Measurements from ENCODE around the gene ZMIZ2. TPM values are rescaled to one million over a fixed set of nuclear protein-coding genes. Genes with fewer than 3 reads are reported as not detected.

Gene ZMIZ2
- polyA plus RNA-seq, 1 donor (not counting 4 experiments of a cell fraction or from before 2014, with no cell fraction given) = 3.2 TPM

DNA sequence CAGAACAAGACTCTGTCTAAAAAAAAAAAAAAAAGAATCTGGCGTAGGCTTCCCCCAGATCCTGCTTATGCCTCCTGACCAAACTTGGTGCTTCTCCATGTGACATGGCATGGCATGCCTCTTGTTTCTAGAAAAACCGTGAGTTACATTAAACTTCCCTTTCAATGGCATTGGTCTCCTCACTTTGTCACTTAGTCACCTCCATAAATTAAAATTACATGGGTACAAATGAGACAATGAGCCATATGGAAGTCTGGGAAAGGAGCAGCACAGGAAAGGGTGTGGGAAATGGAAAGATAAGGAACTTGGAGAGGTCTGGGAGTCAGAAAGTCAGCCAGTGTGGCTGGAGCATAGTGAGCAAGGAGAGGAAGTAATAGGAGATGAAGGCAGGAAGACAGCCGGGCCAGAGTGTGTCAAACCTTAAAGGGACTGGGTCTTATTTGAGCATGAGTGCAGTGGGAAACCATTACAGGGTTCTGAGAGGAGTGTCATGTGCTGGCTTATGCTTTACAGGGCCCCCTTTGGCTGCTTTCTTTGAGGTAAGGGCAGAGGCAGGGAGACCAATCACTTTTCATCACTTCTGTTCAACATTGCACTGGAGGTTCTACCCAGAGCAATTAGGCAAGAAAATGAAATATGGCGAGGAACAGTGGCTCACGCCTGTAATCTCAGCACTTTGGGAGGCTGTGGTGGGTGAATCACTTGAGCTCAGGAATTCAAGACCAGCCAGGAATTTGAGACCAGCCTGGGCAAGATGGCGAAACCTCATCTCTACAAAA lies 21.3 kb upstream of the ZMIZ2 start:
- TF ChIP-seq EZH2 (IDR thresholded peaks at IDR 0.05; ENCODE audit: low read length) = no peak
- TF ChIP-seq, protein P1, sequence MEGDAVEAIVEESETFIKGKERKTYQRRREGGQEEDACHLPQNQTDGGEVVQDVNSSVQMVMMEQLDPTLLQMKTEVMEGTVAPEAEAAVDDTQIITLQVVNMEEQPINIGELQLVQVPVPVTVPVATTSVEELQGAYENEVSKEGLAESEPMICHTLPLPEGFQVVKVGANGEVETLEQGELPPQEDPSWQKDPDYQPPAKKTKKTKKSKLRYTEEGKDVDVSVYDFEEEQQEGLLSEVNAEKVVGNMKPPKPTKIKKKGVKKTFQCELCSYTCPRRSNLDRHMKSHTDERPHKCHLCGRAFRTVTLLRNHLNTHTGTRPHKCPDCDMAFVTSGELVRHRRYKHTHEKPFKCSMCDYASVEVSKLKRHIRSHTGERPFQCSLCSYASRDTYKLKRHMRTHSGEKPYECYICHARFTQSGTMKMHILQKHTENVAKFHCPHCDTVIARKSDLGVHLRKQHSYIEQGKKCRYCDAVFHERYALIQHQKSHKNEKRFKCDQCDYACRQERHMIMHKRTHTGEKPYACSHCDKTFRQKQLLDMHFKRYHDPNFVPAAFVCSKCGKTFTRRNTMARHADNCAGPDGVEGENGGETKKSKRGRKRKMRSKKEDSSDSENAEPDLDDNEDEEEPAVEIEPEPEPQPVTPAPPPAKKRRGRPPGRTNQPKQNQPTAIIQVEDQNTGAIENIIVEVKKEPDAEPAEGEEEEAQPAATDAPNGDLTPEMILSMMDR (optimal IDR thresholded peaks at IDR 0.05 in 1 of 3, IDR thresholded peaks at IDR 0.05 in 1 of 3, conservative IDR thresholded peaks at IDR 0.05 in 1 of 3; ENCODE audit: extremely low read depth in 1 of 3, insufficient read depth in 2 of 3, low read length in 3 of 3) = no peak
- H3K9me1 ChIP-seq (ENCODE audit: control insufficient read depth, extremely low read depth, insufficient read depth, low read length) = no peaks in the 10 kb centered on the region
- no peaks in the 10 kb centered on the region for H3K27me3 ChIP-seq (ENCODE audit: control insufficient read depth, extremely low read depth, insufficient read depth, low read length)
- no peaks in the 10 kb centered on the region for H3K79me2 ChIP-seq (ENCODE audit: control insufficient read depth, insufficient read depth, low read length)
- DNase-seq (ENCODE audit: low read depth, low spot score) (no peak), FAIRE-seq (peak; percentile 84)
- H4K20me1 ChIP-seq (ENCODE audit: control insufficient read depth, extremely low read depth, insufficient read depth, low read length) = no peaks in the 10 kb centered on the region
- H3K9ac ChIP-seq (ENCODE audit: control insufficient read depth, extremely low read depth, insufficient read depth, low read length) = peak overlapping the region; percentile 55
- H3K9me3 ChIP-seq (ENCODE audit: control insufficient read depth, low read depth, low read length) = no peaks in the 10 kb centered on the region
- H3K4me1 ChIP-seq (ENCODE audit: control insufficient read depth, extremely low read depth, insufficient read depth, low read length) = peaks cover 14% of the 10 kb centered on the region
- peak overlapping the region; percentile 83 for H2AFZ ChIP-seq (ENCODE audit: control insufficient read depth, low read length)
- dilution Hi-C loops (cut with MboI; ENCODE audit: extremely low pct_ligation_motif_present, low sequenced_read_pairs) = no loop called here
- peak overlapping the region; percentile 54 for H3K4me2 ChIP-seq (ENCODE audit: control insufficient read depth, extremely low read depth, insufficient read depth, low read depth, low read length)
- H3K36me3 ChIP-seq (ENCODE audit: control insufficient read depth in 2 of 2, extremely low read depth in 1 of 2, insufficient read depth in 2 of 2, low read length in 2 of 2) = no peaks in the 10 kb centered on the region
- H3K27ac ChIP-seq (ENCODE audit: control insufficient read depth, insufficient read depth, low read length) = peak overlapping the region; percentile 90
- no peak overlapping the region for H3K4me3 ChIP-seq (ENCODE audit: control insufficient read depth in 2 of 3, extremely low read depth in 1 of 3, insufficient read depth in 2 of 3, low read depth in 1 of 3, low read length in 3 of 3)

DNA sequence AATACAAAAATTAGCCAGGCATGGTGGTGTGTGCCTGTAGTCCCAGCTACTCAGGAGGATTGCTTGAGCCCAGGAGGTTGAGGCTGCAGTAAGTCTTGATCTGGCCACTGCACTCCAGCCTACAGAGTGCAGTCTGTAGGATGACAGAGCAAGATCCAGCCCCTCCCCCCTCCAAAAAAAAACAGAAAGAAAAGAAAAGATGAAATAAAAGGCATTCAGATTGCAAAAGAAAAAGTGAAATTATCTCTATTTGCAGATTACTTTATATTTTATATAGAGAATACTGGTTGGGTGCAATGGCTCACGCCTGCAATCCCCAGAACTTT lies 20.7 kb upstream of the ZMIZ2 start:
- peaks cover 14% of the 10 kb centered on the region for H3K4me1 ChIP-seq (ENCODE audit: control insufficient read depth, extremely low read depth, insufficient read depth, low read length)
- DNase-seq (ENCODE audit: low read depth, low spot score) (no peak), FAIRE-seq (no peak)
- H3K36me3 ChIP-seq (ENCODE audit: control insufficient read depth in 2 of 2, extremely low read depth in 1 of 2, insufficient read depth in 2 of 2, low read length in 2 of 2) = no peaks in the 10 kb centered on the region
- H3K27me3 ChIP-seq (ENCODE audit: control insufficient read depth, extremely low read depth, insufficient read depth, low read length) = no peaks in the 10 kb centered on the region
- peak overlapping the region; percentile 83 for H2AFZ ChIP-seq (ENCODE audit: control insufficient read depth, low read length)
- H3K79me2 ChIP-seq (ENCODE audit: control insufficient read depth, insufficient read depth, low read length) = no peaks in the 10 kb centered on the region
- H3K27ac ChIP-seq (ENCODE audit: control insufficient read depth, insufficient read depth, low read length) = peak overlapping the region; percentile 90
- no peaks in the 10 kb centered on the region for H4K20me1 ChIP-seq (ENCODE audit: control insufficient read depth, extremely low read depth, insufficient read depth, low read length)
- no peaks in the 10 kb centered on the region for H3K9me1 ChIP-seq (ENCODE audit: control insufficient read depth, extremely low read depth, insufficient read depth, low read length)
- H3K4me2 ChIP-seq (ENCODE audit: control insufficient read depth, extremely low read depth, insufficient read depth, low read depth, low read length) = peak overlapping the region; percentile 54
- no peak for TF ChIP-seq EZH2 (IDR thresholded peaks at IDR 0.05; ENCODE audit: low read length)
- TF ChIP-seq, protein P1 (optimal IDR thresholded peaks at IDR 0.05 in 1 of 3, IDR thresholded peaks at IDR 0.05 in 1 of 3, conservative IDR thresholded peaks at IDR 0.05 in 1 of 3; ENCODE audit: extremely low read depth in 1 of 3, insufficient read depth in 2 of 3, low read length in 3 of 3) = no peak
- dilution Hi-C loops (cut with MboI; ENCODE audit: extremely low pct_ligation_motif_present, low sequenced_read_pairs) = no loop called here
- H3K4me3 ChIP-seq (ENCODE audit: control insufficient read depth in 2 of 3, extremely low read depth in 1 of 3, insufficient read depth in 2 of 3, low read depth in 1 of 3, low read length in 3 of 3) = no peak overlapping the region
- H3K9me3 ChIP-seq (ENCODE audit: control insufficient read depth, low read depth, low read length) = no peaks in the 10 kb centered on the region
- no peak overlapping the region for H3K9ac ChIP-seq (ENCODE audit: control insufficient read depth, extremely low read depth, insufficient read depth, low read length)

All from keratinocyte (primary cell).